ENCODE data around the gene ZFP36.

Gene ZFP36

GRCh38 chr19:39405261-39405957 is 1.2 kb upstream of the ZFP36 start:
- DNase-seq (ENCODE audit: low spot score), result no peak

DNA sequence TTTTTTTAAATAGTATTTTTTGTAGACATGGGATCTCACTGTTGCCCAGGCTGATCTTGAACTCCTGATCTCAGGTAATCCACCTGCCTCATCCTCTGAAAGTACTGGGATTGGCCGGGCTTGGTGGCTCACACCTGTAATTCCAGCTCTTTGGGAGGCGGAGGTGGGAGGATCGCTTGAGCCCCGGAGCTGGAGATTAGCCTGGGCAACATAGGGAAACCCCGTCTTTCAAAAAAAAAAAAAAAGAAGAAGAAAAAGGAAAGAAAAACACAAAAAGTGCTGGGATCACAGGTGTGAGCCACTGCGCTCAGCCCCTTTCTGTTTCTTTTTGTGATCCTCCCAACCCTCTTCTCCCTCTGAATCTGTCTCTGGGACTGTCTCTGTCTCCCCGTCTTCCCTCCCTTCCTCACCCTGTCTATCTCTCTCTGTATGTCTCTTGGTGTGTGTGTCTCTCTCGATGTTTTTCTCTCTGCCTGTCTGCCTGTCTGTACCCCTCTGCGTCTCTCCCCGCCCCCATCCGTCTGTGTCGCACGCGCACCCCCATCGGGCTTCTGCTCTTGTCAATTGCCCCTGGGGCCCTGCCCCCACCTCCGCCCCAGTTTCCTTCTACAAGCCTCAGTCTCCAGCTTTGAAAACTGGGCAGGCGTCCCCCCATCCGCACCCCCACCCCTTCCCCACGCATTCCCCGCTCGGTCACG is 540 bp upstream of the ZFP36 start:
- no peak for DNase-seq (ENCODE audit: low spot score)

- no peak for DNase-seq (ENCODE audit: low spot score)
Observed at GRCh38 chr19:39407410-39407659, 688 bp downstream of the ZFP36 start.

DNA sequence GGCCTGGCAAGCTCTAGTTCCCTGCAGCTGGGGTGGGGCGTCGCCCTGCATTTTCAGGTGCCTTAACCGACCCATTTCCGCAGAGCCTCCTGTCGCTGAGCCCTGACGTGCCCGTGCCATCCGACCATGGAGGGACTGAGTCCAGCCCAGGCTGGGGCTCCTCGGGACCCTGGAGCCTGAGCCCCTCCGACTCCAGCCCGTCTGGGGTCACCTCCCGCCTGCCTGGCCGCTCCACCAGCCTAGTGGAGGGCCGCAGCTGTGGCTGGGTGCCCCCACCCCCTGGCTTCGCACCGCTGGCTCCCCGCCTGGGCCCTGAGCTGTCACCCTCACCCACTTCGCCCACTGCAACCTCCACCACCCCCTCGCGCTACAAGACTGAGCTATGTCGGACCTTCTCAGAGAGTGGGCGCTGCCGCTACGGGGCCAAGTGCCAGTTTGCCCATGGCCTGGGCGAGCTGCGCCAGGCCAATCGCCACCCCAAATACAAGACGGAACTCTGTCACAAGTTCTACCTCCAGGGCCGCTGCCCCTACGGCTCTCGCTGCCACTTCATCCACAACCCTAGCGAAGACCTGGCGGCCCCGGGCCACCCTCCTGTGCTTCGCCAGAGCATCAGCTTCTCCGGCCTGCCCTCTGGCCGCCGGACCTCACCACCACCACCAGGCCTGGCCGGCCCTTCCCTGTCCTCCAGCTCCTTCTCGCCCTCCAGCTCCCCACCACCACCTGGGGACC is 1.2 kb downstream of the ZFP36 start:
- no peak for DNase-seq (ENCODE audit: low spot score)

- DNase-seq (ENCODE audit: low spot score), result no peak
Observed at GRCh38 chr19:39408392-39409207, 2.0 kb downstream of the ZFP36 start.

GRCh38 chr19:39409208-39410016 is 2.8 kb downstream of the ZFP36 start:
- no peak for DNase-seq (ENCODE audit: low spot score)

DNA sequence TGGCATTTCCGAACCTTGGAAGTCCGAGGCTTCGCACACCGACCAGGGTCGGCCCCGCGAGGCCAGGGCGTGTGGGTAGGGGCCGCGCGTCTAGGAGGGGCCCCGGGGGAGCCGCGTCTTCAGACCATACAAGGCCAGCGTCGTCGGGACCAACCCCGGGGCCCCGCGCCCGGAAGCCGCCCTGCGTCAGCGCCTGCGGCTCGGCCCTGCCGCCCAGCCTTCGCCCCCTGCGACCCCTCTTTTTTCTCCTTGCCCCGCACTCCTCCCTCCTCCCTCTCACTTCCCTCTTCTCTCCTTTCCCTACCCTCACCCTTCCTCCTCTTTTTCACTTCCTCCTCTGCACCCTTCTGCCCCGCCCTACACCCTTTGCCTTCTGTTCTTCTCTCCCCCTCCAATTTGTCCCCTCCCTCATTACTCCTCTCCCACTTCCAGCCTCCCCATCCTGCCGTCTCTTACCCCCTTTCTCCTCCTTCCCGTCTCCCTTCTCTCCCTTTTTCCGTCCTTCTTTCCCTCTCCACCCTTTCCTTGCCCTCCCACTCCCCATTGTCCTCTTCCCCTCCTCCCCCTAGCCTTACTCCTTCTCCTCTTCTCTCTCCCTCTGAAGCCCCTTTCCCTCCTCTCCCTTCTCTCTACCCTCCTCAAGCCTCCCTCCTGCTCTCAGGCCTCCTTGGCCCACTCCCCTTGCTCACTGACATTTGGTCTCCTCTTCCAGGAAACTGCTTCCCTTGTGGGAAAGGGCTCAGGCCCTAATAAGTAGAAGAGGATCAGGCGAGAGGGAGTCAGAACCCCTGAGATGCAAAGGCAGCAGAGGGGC is 3.6 kb downstream of the ZFP36 start:
- DNase-seq (ENCODE audit: low spot score), result no peak

- DNase-seq (ENCODE audit: low spot score), result no peak
Observed at GRCh38 chr19:39410831-39411080, 4.1 kb downstream of the ZFP36 start.

GRCh38 chr19:39411081-39411831 is 4.6 kb downstream of the ZFP36 start:
- DNase-seq (ENCODE audit: low spot score), result no peak

- DNase-seq (ENCODE audit: low spot score), result peak; percentile 92
Observed at GRCh38 chr19:39411832-39412099, 5.1 kb downstream of the ZFP36 start.

GRCh38 chr19:39412100-39412866 is 5.6 kb downstream of the ZFP36 start, which contains the start of gene PLEKHG2:
PLEKHG2 (plus strand) TSS chr19:39412669; CDS start chr19:39414087, 1,418 bp downstream.
- peak; percentile 99 for DNase-seq (ENCODE audit: low spot score)

GRCh38 chr19:39412867-39413271 is 6.2 kb downstream of the ZFP36 start:
- no peak for DNase-seq (ENCODE audit: low spot score)

GRCh38 chr19:39413272-39413910 is 6.7 kb downstream of the ZFP36 start:
- peak; percentile 63 for DNase-seq (ENCODE audit: low spot score)

DNA sequence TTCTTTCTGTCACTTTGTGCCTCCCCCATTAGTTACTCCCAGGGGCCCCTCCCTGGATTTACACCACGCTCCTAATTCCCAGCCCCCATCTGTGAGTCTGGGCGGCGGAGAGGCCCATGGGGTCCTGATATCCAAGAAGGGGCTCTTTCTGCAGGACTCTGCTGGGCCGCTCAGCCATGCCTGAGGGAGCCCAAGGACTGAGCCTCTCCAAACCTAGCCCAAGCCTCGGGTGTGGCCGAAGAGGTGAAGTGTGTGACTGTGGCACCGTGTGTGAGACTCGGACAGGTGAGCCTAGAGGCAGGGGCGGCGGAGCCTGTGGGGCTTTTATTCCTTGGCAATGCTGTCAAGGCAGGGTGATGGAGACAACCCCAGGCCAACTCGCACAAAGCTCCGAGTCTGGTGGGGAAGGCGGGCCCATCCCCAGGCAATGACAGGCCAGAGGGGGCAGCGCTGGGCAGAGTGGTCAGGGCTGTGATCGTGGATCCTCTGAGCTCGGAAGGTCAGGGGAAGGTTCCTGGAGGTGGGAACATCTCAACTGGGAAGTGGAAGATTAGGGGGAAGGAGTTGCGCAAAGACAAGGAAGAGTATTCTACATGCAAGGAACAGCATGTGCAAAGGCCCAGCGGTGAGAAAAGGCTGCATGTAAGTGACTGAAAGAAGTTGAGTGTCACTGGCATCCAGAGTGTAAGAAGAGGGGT is 7.4 kb downstream of the ZFP36 start:
- no peak for DNase-seq (ENCODE audit: low spot score)

DNA sequence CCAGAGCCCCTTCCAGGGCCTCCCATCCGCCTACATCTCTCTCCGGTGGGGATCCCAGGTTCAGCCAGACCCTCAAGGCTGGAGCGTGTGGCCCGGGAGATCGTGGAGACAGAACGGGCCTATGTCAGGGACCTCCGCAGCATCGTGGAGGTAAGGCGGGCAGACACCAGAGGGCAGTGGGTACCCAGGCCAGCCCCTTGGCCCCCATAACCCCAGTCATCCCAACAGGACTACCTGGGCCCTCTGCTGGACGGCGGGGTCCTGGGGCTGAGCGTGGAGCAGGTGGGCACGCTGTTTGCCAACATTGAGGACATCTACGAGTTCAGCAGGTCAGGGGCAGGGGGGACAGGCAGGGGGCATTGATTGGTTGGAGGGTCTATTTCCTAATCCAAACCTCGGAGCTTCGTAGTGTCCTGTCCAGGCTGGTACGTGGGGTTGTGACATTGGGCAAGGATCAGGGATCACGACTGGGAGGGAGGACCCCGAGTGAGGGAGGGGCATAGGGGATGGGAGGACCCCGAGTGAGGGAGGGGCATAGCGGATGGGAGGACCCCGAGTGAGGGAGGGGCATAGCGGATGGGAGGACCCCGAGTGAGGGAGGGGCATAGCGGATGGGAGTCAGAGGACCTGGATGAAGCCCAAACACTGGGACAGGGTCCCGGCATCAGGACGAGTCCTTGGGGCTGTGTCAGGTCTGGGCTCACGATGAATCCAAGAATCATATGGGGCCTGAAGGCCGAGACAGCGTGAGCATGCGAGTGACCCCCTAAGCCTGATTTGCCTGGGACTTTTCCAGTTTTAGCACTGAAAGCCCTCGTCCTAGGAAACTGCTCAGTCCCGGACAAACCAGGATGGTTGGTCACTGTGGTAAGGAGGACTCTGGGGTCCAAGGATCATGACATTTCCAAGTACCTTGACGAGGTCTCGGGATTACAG is 8.7 kb downstream of the ZFP36 start:
- no peak for DNase-seq (ENCODE audit: low spot score)

DNA sequence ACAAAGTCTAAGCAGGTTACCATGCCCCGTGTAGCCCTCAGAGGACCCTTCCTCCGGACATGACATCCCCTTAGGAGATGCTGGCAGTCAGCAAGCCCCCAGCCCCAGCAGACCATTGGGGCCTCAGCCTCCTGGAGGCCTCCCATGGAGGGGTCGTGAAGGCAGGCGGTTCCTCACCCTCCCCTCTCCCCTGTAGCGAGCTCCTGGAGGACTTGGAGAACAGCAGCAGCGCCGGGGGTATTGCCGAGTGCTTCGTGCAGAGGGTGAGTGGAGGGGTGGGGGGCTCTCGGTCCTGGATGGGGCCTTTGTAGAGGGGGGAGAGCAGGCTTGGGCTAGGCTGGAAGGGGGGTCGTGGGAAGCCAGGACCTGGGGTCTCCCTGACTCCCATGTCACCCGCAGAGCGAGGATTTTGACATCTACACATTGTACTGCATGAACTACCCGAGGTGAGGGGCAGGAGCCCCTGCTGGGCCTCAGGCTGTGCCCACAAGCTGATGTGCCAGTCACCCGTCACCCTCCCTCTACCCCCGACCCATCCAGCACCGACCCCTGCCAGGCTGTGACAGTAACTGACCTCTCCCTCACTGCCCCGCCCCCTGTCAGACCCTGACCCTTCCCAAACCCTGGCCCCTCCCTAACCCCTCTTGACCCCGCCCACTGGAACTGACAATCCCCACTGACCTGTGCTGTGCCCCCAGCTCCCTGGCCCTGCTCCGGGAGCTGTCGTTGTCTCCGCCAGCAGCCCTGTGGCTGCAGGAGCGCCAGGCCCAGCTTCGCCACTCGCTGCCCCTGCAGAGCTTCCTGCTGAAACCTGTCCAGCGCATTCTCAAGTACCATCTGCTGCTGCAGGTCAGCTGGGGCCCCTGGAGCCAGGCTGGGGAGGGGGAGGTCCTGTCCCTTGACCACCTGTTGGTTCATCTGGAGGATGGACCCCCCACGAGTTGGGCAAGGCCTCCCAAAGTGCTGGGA is 9.8 kb downstream of the ZFP36 start:
- no peak for DNase-seq (ENCODE audit: low spot score)

Data from SK-N-DZ (cell line).